Activated T-helper 17 cell treated with anti-CD3 and anti-CD28 coated beads, Interleukin-2, amount 50 U/mL, for 72 hours (primary cell): ENCODE results near the gene YY1. TPM values are rescaled to one million over a fixed set of nuclear protein-coding genes. Genes with fewer than 3 reads are reported as not detected.
"Not testable (repeated sequence)": the region's sequence is repeated elsewhere in the genome, so short reads cannot be mapped to it uniquely, and the experiment has no call there.

Source experiments
- ATAC-seq: fragments of 150-1000 bp; cut with Tn5 transposase; replicated peaks from 2 replicates; pipeline ENCODE4 v1.10.0; 2021; ENCODE audit warnings: mild to moderate bottlenecking, moderate library complexity
- H3K27ac Mint-ChIP-seq: one replicate; pipeline ENCODE4 v1.8.0; 2022; ENCODE audit warnings: mixed read lengths
- H3K27me3 Mint-ChIP-seq: one replicate; pipeline ENCODE4 v1.8.0; 2022; ENCODE audit warnings: mixed read lengths
- H3K36me3 Mint-ChIP-seq: one replicate; pipeline ENCODE4 v1.8.0; 2022; ENCODE audit warnings: low read depth, mild to moderate bottlenecking, mixed read lengths
- H3K4me1 Mint-ChIP-seq: one replicate; pipeline ENCODE4 v1.8.0; 2022; ENCODE audit warnings: mixed read lengths
- H3K4me3 Mint-ChIP-seq: one replicate; pipeline ENCODE4 v1.8.0; 2022; ENCODE audit warnings: mild to moderate bottlenecking, mixed read lengths
- H3K9me3 Mint-ChIP-seq: one replicate; pipeline ENCODE4 v1.8.0; 2022; ENCODE audit warnings: mixed read lengths
- total RNA-seq, 2 donors: library from RNA; stranded (reverse); gene quantifications; one replicate each; pipeline ENCODE4 v1.2.3, GENCODE V29; 2022

The YY1 gene
- total RNA-seq, 2 donors from 2014 or later: 63.8 to 77.0 TPM

DNA sequence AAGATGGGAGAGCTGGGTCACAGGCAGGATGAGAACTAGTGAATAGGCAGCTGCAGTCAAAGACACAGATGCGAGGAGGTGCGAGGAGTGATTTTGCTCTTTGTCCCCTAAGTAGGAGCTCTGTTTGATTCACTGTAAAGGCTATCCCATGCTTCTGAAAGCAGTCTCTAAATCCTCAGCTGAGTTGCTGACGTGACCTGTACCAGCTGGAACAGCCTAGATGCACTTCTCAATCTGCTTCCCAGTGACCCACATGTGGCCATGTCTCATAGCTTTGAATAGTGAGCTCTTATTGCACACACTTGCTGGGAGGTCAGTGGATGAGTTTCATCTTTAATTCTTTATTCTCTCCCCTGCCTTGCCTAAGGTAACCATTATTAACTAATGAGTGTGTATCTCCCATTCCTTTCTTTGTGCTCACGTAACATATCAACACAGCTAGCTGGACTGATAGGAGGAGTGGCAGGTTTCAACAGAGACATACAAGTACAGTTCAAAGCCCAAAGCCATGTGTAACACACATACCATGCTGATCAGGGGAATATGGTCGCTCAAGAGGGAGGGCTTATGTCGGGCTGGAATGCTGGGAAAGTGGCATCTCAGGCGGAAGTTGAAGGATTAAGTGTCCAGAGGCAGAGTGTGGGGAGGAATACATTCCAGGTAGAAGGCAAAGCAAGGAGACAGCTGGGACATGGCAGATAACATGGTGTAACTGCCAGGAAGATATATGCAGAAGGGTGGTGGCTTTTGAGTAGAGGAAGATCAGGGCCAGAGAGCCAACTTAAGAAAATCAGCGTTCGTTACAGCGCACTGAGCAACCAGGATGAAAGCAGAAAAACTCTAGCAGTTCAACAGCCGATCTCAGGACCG is 15.4 kb upstream of the YY1 start:
- H3K4me1 Mint-ChIP-seq: peaks cover 21% of the 10 kb centered on the region
- H3K36me3 Mint-ChIP-seq: no peaks in the 10 kb centered on the region
- no peaks in the 10 kb centered on the region for H3K9me3 Mint-ChIP-seq
- no peak overlapping the region for H3K27ac Mint-ChIP-seq
- no peak for ATAC-seq
- H3K27me3 Mint-ChIP-seq: no peaks in the 10 kb centered on the region
- no peak overlapping the region for H3K4me3 Mint-ChIP-seq

- H3K4me3 Mint-ChIP-seq: no peak overlapping the region
- no peaks in the 10 kb centered on the region for H3K9me3 Mint-ChIP-seq
- ATAC-seq: no peak
- no peaks in the 10 kb centered on the region for H3K27me3 Mint-ChIP-seq
- H3K4me1 Mint-ChIP-seq: peaks cover 21% of the 10 kb centered on the region
- no peak overlapping the region for H3K27ac Mint-ChIP-seq
- H3K36me3 Mint-ChIP-seq: no peaks in the 10 kb centered on the region
These were observed 14.6 kb upstream of the YY1 start for GRCh38 chr14:100224229-100224866.

DNA sequence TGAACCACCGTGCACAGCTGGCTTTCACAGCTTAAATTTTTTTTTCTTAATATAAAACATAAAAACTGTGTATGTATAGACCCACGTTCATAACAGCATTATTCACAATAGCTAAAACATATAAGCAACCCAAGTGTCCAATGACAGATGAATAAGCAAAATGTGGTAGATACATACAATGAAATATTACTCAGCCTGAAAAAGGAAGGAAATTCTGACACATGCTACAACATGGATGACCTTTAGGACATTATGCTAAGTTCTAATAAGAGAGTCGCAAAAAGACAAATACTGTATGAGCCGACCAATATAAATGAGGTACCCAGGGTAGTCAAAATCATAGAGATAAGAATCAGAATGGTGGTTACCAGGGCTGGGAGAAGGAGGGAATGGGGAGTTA is 13.8 kb upstream of the YY1 start:
- peak overlapping the region; percentile 2 for H3K4me3 Mint-ChIP-seq
- no peak for ATAC-seq
- peaks cover 3% of the 10 kb centered on the region for H3K36me3 Mint-ChIP-seq
- no peaks in the 10 kb centered on the region for H3K27me3 Mint-ChIP-seq
- peaks cover 21% of the 10 kb centered on the region for H3K4me1 Mint-ChIP-seq
- peak overlapping the region; percentile 8 for H3K27ac Mint-ChIP-seq
- H3K9me3 Mint-ChIP-seq: no peaks in the 10 kb centered on the region

DNA sequence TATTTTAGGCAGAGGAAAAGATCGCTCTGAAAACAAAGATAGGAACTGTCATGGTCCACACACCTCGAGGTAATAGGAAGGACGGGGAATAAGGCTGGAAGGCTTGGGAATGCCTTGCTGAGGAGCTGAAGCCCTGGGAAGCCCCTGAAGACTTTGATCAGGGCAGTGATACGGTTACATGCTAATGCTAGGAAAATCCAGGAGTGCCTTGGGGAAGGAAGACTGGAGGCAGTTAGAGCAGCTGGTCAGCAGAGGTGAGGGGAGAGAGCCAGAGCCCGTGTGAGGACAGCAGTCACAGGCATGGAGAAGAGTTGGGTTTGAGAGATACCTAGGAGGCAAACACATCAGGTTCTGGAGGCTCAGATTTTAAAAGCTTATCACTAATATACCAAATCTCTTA is 8.6 kb upstream of the YY1 start:
- Mint-ChIP-seq H3K27ac (peak overlapping the region; percentile 9), H3K36me3 (peaks cover 19% of the 10 kb centered on the region), H3K27me3 (no peaks in the 10 kb centered on the region), H3K4me3 (no peak overlapping the region), H3K4me1 (peaks cover 11% of the 10 kb centered on the region), H3K9me3 (no peaks in the 10 kb centered on the region)
- ATAC-seq: no peak

- Mint-ChIP-seq H3K4me1 (peaks cover 22% of the 10 kb centered on the region), H3K9me3 (no peaks in the 10 kb centered on the region), H3K27me3 (no peaks in the 10 kb centered on the region), H3K36me3 (peaks cover 45% of the 10 kb centered on the region), H3K27ac (peak overlapping the region; percentile 24), H3K4me3 (peak overlapping the region; percentile 42)
- no peak for ATAC-seq
These were observed 4.4 kb upstream of the YY1 start for GRCh38 chr14:100234511-100234910.

DNA sequence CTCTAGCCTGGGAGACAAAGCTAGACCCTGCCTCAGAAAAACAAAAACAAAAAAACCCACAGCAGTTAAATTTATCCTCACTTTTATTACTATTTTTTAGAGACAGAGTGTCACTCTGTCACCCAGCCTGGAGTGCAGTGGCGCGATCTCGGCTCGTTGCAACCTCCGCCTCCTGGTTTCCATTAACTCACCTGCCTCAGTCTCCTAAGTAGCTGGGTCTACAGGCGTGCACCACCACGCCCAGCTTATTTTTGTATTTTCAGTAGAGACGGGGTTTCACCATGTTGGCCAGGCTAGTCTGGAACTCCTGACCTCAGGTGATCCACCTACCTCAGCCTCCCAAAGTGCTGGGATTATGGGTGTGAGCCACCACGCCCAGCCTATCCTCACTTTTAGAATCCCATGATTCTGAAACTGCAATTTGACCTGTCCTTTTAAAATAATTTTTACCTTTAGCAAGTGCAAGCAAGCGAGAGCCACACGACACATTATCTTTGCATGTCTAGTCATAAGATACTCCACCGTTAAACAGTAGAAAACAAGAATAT is 2.6 kb upstream of the YY1 start:
- Mint-ChIP-seq H3K36me3 (peaks cover 47% of the 10 kb centered on the region), H3K27ac (peak overlapping the region; percentile 95), H3K4me3 (peak overlapping the region; percentile 97), H3K4me1 (peaks cover 26% of the 10 kb centered on the region)
- ATAC-seq, H3K27me3 Mint-ChIP-seq, H3K9me3 Mint-ChIP-seq: not testable (repeated sequence)

DNA sequence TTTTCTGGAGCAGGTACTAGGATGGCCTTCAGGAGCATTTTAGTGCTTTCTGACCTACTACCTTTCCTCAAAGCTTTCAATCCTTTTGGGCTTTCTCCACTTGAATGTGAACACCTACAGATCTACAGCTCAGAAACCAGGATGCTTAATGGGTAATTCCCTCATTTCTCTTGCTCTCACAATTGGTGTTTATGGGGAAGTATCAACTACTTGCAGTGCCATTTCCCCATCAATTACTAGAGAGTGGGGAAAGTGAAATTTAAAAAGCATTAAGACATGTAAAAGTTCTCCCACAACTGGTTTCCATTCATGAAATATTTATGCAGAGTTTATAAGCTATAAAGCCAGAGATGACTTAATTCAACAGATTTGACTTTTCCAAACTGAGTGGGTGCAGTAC is 2.1 kb upstream of the YY1 start:
- Mint-ChIP-seq H3K36me3 (peaks cover 52% of the 10 kb centered on the region), H3K4me3 (peak overlapping the region; percentile 97), H3K9me3 (no peaks in the 10 kb centered on the region), H3K27ac (peak overlapping the region; percentile 95), H3K4me1 (peaks cover 28% of the 10 kb centered on the region), H3K27me3 (no peaks in the 10 kb centered on the region)
- no peak for ATAC-seq

DNA sequence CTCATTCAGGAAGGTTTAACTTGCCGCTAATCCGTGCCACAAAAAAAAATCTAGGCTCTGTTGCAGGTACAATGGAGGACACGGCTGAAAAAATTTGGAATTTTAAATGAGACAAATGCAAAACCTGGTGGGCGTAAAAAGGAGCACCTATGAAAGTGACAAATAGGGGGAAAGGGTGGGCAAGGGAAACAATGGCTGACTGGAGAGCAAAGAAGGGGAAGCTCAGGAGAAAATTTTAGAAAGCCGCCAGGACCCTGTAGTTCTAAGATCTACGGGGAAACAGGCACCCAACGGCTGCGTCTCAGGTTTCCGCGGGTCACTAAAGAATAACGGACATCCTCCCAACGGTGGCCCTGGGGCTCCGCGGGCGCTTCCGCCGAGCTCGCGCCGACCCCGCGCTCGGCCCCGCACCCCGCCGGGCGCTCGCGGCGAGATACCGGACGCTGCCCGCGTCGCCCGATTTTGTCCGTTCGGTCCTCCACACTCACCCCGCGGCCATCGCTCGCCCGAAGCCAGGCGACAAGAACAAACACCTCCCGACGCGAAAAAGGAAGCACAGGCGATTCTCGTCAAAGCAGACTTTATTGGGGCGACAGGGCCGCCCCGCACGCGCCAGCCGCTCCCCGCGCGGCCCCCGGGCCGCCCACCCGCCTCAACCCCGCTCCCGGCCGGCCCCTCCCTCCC is 1.1 kb upstream of the YY1 start:
- H3K27ac Mint-ChIP-seq: peak overlapping the region; percentile 95
- peaks cover 35% of the 10 kb centered on the region for H3K4me1 Mint-ChIP-seq
- H3K4me3 Mint-ChIP-seq: peak overlapping the region; percentile 97
- no peaks in the 10 kb centered on the region for H3K9me3 Mint-ChIP-seq
- peak; percentile 27 for ATAC-seq
- H3K36me3 Mint-ChIP-seq: peaks cover 62% of the 10 kb centered on the region
- H3K27me3 Mint-ChIP-seq: no peaks in the 10 kb centered on the region

- Mint-ChIP-seq H3K36me3 (peaks cover 69% of the 10 kb centered on the region), H3K4me1 (peaks cover 41% of the 10 kb centered on the region)
These were observed 381 bp downstream of the YY1 start for GRCh38 chr14:100239211-100239839.

DNA sequence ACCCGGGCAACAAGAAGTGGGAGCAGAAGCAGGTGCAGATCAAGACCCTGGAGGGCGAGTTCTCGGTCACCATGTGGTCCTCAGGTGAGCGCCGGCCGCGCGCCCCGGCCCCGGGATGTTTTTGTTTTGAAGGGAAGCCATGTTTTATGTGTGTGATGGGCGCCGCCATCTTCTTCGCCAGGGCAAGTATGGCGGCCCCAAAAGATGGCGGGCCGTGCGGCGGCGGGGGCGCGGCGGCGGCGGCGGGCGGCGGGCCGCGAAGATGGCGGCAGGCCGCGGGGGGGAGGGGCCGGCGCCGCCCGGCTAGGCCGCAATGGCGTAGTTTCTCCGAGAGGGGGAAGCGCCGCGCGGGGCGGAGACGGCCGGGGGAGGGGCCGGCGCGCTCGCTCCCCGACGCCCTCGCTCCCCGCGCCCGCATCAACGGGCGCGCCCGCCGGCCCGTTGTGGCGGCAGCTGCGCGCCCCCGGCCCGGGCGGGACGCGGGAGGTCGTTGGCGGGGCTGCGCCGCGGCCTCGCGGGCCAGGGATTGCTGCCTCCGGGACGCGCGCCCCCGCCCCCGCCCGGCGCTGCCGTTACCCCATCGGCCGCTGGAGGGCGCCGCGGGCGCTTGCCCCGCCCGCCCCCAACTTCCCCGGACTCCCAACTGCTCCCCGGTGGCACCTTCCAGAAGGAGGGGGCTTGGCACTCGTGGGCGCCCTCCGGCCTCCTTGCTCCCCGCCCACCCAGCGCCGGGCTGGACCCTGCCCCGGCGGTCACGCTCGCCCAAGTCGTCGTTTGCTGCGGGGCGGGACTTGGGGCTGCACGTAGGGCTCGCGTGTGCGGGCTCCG is 1.1 kb downstream of the YY1 start:
- Mint-ChIP-seq H3K4me1 (peaks cover 34% of the 10 kb centered on the region), H3K36me3 (peaks cover 62% of the 10 kb centered on the region), H3K9me3 (no peaks in the 10 kb centered on the region), H3K4me3 (peak overlapping the region; percentile 91), H3K27me3 (no peaks in the 10 kb centered on the region), H3K27ac (peak overlapping the region; percentile 97)
- ATAC-seq: peak; percentile 50

More at GRCh38 chr14:100239211-100239839, 381 bp downstream of the YY1 start:
- Mint-ChIP-seq H3K27ac (peak overlapping the region; percentile 93), H3K4me3 (peak overlapping the region; percentile 91), H3K27me3 (no peaks in the 10 kb centered on the region), H3K9me3 (no peaks in the 10 kb centered on the region)
- ATAC-seq: no peak

- Mint-ChIP-seq H3K4me1 (peaks cover 33% of the 10 kb centered on the region), H3K9me3 (no peaks in the 10 kb centered on the region), H3K27me3 (no peaks in the 10 kb centered on the region), H3K27ac (peak overlapping the region; percentile 97), H3K36me3 (peaks cover 58% of the 10 kb centered on the region), H3K4me3 (peak overlapping the region; percentile 91)
- ATAC-seq: no peak
These were observed 1.7 kb downstream of the YY1 start for GRCh38 chr14:100240668-100241032.

DNA sequence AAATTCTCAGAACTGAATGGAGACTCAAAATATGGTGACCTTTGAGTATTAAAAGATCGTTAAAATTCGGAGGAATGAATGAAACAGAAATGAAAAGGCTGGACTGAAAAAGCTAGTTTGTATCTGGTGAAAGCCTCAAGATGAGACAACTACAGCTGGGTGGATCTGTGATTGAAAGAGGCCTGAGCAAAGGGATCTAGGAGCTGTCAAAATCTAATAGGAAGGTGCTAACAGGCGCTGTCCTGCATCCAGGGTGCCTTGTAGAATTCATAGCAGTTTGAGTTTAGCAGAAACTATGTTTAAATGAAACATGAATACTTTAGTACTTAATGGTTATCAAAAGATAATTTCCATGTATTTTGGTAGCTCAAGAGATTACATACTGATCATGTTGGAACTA is 2.3 kb downstream of the YY1 start:
- Mint-ChIP-seq H3K27me3 (no peaks in the 10 kb centered on the region), H3K9me3 (no peaks in the 10 kb centered on the region), H3K4me3 (peak overlapping the region; percentile 91), H3K36me3 (peaks cover 57% of the 10 kb centered on the region), H3K27ac (peak overlapping the region; percentile 97), H3K4me1 (peaks cover 36% of the 10 kb centered on the region)
- ATAC-seq: no peak

DNA sequence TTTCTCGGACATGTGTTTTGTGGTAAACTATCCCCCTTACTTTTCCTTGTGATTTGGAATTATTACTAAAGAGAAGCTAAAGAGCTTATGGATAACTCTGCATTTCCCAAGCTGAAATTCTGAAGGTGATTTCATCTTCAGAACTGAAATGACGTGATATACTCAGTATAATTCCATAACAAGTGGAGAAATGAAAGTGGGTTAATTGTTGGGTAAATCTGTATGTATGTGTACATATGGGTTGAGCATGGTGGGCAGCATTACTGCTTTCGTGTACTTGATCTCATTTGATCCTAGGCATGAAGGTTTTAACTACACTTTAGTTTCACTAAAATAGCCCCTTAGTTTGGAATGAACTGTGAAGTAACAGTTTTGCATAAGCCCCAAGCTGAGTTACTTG is 4.1 kb downstream of the YY1 start:
- H3K4me1 Mint-ChIP-seq: peaks cover 40% of the 10 kb centered on the region

More for the DNA sequence above, 4.1 kb downstream of the YY1 start:
- H3K27me3 Mint-ChIP-seq: no peaks in the 10 kb centered on the region
- H3K9me3 Mint-ChIP-seq: no peaks in the 10 kb centered on the region
- peak overlapping the region; percentile 91 for H3K4me3 Mint-ChIP-seq
- peak overlapping the region; percentile 80 for H3K27ac Mint-ChIP-seq
- H3K36me3 Mint-ChIP-seq: peaks cover 58% of the 10 kb centered on the region
- ATAC-seq: no peak
